Measurements from ENCODE around the gene KRTAP10-12. TPM values are rescaled to one million over a fixed set of nuclear protein-coding genes. Genes with fewer than 3 reads are reported as not detected.

KRTAP10-12 gene
- total RNA-seq, 1 experiment from 2014 or later: not detected

DNA sequence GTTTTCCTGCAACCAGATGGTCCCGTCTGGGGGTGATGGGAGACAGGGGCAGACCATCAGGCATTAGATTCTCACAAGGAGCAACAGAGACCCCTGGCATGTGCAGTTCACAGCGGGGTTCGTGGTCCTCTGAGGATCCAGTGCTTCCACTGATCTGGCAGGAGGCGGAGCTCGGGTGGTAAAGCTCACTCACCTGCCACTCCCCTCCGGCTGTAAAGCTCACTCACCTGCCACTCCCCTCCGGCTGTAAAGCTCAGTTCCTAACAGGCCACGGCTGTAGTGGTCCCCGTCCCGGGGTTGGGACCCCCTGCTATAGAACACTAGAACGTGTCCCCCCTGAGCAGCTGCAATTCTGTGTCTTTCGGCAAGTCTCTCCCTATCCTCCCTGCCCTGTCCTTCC is 4.6 kb downstream of the KRTAP10-12 start:
- CTCF ChIA-PET: interaction anchor here (0.8 kb wide), 1 partner anchor 10 kb away, joined by 3 read pairs; the partner anchor contains the start of gene TSPEAR
- H3K36me3 ChIP-seq (ENCODE audit: insufficient read depth, low read length, poor library complexity, severe bottlenecking): no peaks in the 10 kb centered on the region
- H3K4me1 ChIP-seq (ENCODE audit: insufficient read depth, low read length, poor library complexity, severe bottlenecking): no peaks in the 10 kb centered on the region
- H3K4me3 ChIP-seq (ENCODE audit: low read depth, low read length, poor library complexity, severe bottlenecking): no peak overlapping the region
- POLR2A ChIA-PET (ENCODE audit: low non-redundant PET): no interaction called here
- H3K9me3 ChIP-seq (ENCODE audit: low read depth, low read length, poor library complexity, severe bottlenecking): no peaks in the 10 kb centered on the region
- H3K27ac ChIP-seq (ENCODE audit: low read depth, low read length, poor library complexity, severe bottlenecking): no peak overlapping the region
- intact Hi-C loops (cut with micrococcal nuclease; ENCODE audit: unreplicated experiment): no loop called here
- BruUV-seq (replicated peaks): no TSS peak
- H3K27me3 ChIP-seq (replicated peaks; ENCODE audit: insufficient read depth, low read depth, low read length, poor library complexity): no peaks in the 10 kb centered on the region
- DNase-seq (ENCODE audit: low spot score): no peak
- TF ChIP-seq, protein P1, sequence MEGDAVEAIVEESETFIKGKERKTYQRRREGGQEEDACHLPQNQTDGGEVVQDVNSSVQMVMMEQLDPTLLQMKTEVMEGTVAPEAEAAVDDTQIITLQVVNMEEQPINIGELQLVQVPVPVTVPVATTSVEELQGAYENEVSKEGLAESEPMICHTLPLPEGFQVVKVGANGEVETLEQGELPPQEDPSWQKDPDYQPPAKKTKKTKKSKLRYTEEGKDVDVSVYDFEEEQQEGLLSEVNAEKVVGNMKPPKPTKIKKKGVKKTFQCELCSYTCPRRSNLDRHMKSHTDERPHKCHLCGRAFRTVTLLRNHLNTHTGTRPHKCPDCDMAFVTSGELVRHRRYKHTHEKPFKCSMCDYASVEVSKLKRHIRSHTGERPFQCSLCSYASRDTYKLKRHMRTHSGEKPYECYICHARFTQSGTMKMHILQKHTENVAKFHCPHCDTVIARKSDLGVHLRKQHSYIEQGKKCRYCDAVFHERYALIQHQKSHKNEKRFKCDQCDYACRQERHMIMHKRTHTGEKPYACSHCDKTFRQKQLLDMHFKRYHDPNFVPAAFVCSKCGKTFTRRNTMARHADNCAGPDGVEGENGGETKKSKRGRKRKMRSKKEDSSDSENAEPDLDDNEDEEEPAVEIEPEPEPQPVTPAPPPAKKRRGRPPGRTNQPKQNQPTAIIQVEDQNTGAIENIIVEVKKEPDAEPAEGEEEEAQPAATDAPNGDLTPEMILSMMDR (conservative IDR thresholded peaks at IDR 0.05; ENCODE audit: low read depth, low read length): no peak
- TF ChIP-seq EZH2 (IDR thresholded peaks at IDR 0.05; ENCODE audit: borderline replicate concordance, low read depth, low read length, poor library complexity, severe bottlenecking): no peak

DNA sequence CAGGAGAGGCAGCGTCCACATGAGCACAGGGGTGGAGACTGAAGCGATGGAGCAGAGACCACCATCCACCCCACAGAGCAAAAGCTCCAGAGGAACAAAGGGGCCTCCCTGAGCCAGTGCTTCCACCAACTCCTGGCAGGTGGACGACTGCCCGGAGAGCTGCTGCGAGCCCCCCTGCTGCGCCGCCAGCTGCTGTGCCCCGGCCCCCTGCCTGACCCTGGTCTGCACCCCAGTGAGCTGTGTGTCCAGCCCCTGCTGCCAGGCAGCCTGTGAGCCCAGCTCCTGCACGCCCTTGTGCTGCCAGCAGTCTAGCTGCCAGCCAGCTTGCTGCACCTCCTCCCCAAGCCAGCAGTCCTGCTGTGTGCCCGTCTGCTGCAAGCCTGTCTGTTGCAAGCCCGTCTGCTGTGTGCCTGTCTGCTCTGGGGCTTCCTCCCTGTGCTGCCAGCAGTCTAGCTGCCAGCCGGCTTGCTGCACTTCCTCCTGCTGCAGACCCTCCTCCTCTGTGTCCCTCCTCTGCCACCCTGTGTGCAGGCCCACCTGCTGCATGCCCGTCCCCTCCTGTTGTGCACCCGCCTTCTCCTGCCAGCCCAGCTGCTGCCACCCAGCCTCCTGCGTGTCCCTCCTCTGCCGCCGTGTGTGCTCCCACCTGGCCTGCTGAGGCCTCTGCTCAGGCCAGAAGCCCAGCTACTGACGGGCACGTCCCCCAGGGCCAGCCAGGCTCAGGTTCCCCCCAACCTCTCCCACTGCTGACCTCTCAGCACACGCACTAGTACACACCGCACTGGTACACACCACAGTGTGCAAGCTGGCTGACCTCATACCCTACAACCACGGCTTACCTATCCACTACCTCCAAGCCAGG is 5.4 kb downstream of the KRTAP10-12 start:
- ChIA-PET POLR2A (ENCODE audit: low non-redundant PET) (no interaction called here), CTCF (no interaction called here)
- H3K9me3 ChIP-seq (ENCODE audit: low read depth, low read length, poor library complexity, severe bottlenecking): no peaks in the 10 kb centered on the region
- no peak for DNase-seq (ENCODE audit: low spot score)
- no peaks in the 10 kb centered on the region for H3K36me3 ChIP-seq (ENCODE audit: insufficient read depth, low read length, poor library complexity, severe bottlenecking)
- intact Hi-C loops (cut with micrococcal nuclease; ENCODE audit: unreplicated experiment): no loop called here
- no peaks in the 10 kb centered on the region for H3K4me1 ChIP-seq (ENCODE audit: insufficient read depth, low read length, poor library complexity, severe bottlenecking)
- H3K27me3 ChIP-seq (replicated peaks; ENCODE audit: insufficient read depth, low read depth, low read length, poor library complexity): peaks cover 2% of the 10 kb centered on the region
- no TSS peak for BruUV-seq (replicated peaks)
- H3K4me3 ChIP-seq (ENCODE audit: low read depth, low read length, poor library complexity, severe bottlenecking): no peak overlapping the region
- TF ChIP-seq EZH2 (IDR thresholded peaks at IDR 0.05; ENCODE audit: borderline replicate concordance, low read depth, low read length, poor library complexity, severe bottlenecking): no peak
- TF ChIP-seq, protein P1 (conservative IDR thresholded peaks at IDR 0.05; ENCODE audit: low read depth, low read length): no peak
- no peak overlapping the region for H3K27ac ChIP-seq (ENCODE audit: low read depth, low read length, poor library complexity, severe bottlenecking)

DNA sequence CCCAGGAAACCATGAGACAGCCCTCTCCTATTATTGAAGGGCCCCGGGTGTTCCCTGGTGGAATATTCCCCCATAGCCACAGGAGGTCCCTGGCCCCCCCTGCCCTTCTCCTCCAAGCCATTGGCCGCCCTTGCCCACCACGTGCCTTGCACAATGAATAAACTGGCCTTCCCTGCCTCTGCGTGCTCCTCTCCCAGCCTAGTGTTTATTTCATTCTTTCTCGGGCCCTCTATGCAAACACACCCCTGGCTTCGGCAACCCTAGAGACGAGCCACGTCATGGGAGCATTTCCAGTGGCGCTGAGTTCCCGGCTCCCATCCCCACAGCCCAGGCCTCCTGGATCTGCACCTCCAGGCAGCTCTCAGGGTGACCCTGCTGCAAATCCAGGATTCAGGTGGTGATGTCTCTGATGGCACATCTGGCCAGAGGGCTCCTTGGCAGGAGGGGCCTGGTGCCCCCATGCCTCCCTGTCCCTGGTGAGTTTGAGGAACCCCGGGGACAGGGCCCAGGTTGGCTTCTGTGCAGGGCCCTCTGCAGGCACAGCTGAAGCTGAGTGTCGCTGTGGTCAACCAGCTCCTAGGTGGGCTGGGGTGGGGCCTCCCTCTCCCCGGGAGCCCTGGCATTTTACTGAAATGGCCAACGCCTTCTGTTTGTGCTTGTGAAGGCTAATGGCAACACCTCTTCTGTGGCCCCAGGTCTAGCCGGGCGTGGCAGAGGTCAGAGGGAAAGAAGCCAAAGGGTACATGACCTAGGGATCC is 6.2 kb downstream of the KRTAP10-12 start:
- TF ChIP-seq, protein P1 (conservative IDR thresholded peaks at IDR 0.05; ENCODE audit: low read depth, low read length): no peak
- no peak for TF ChIP-seq EZH2 (IDR thresholded peaks at IDR 0.05; ENCODE audit: borderline replicate concordance, low read depth, low read length, poor library complexity, severe bottlenecking)
- H3K27me3 ChIP-seq (replicated peaks; ENCODE audit: insufficient read depth, low read depth, low read length, poor library complexity): peaks cover 4% of the 10 kb centered on the region
- no TSS peak for BruUV-seq (replicated peaks)
- ChIA-PET POLR2A (ENCODE audit: low non-redundant PET) (no interaction called here), CTCF (no interaction called here)
- H3K9me3 ChIP-seq (ENCODE audit: low read depth, low read length, poor library complexity, severe bottlenecking): no peaks in the 10 kb centered on the region
- H3K27ac ChIP-seq (ENCODE audit: low read depth, low read length, poor library complexity, severe bottlenecking): no peak overlapping the region
- intact Hi-C loops (cut with micrococcal nuclease; ENCODE audit: unreplicated experiment): no loop called here
- no peaks in the 10 kb centered on the region for H3K36me3 ChIP-seq (ENCODE audit: insufficient read depth, low read length, poor library complexity, severe bottlenecking)
- H3K4me3 ChIP-seq (ENCODE audit: low read depth, low read length, poor library complexity, severe bottlenecking): no peak overlapping the region
- DNase-seq (ENCODE audit: low spot score): no peak
- no peaks in the 10 kb centered on the region for H3K4me1 ChIP-seq (ENCODE audit: insufficient read depth, low read length, poor library complexity, severe bottlenecking)
